Lung (tissue), 16 donors: ENCODE data around the gene PASD1. TPM values are rescaled to one million over a fixed set of nuclear protein-coding genes. Genes with fewer than 3 reads are reported as not detected.

Experiments used
- ATAC-seq: fragments of 200-7000 bp; cut with Tn5 transposase; one replicate; pipeline ENCODE4 v1.9.1; 2020; ENCODE audit warnings: moderate number of reproducible peaks; ENCODE audit not compliant: insufficient read depth, low FRiP score
- DNase-seq, 3 donors: peaks; one replicate each; pipeline ENCODE4 v3.0.0-alpha.2; 2013 to 2017
- H3K27ac ChIP-seq, 2 donors: one replicate each; pipeline ENCODE4 v1.5.1; 2013; ENCODE audit warnings: mild to moderate bottlenecking in 2 of 2, moderate library complexity in 2 of 2, control low read depth in 1 of 2, inconsistent platforms in 1 of 2, low read depth in 1 of 2, low read length in 1 of 2
- H3K27me3 ChIP-seq, 3 donors: one replicate each; pipeline ENCODE4 v1.5.1; 2013; ENCODE audit warnings: low read length in 2 of 3; ENCODE audit not compliant: control insufficient read depth in 3 of 3, insufficient read depth in 3 of 3
- H3K36me3 ChIP-seq, 4 donors: one replicate each; pipeline ENCODE4 v1.5.1; 2013; ENCODE audit warnings: low read length in 4 of 4, mild to moderate bottlenecking in 1 of 4, moderate library complexity in 1 of 4; ENCODE audit not compliant: control insufficient read depth in 4 of 4, insufficient read depth in 4 of 4
- H3K4me1 ChIP-seq, 5 donors: one replicate each; pipeline ENCODE4 v1.5.1; 2013; ENCODE audit warnings: low read length in 5 of 5, mild to moderate bottlenecking in 2 of 5, moderate library complexity in 1 of 5; ENCODE audit not compliant: control insufficient read depth in 5 of 5, insufficient read depth in 5 of 5
- H3K4me3 ChIP-seq: one replicate; pipeline ENCODE4 v1.5.1; 2013; ENCODE audit warnings: mild to moderate bottlenecking, control low read depth, moderate library complexity
- H3K9ac ChIP-seq, 2 donors: one replicate each; pipeline ENCODE4 v1.5.1; 2013; ENCODE audit warnings: low read length in 2 of 2, control low read depth in 1 of 2; ENCODE audit not compliant: insufficient read depth in 1 of 2
- H3K9me3 ChIP-seq, 4 donors: one replicate each; pipeline ENCODE4 v1.5.1; 2013; ENCODE audit warnings: low read length in 3 of 4, mild to moderate bottlenecking in 1 of 4, moderate library complexity in 1 of 4; ENCODE audit not compliant: control insufficient read depth in 4 of 4, insufficient read depth in 3 of 4
- CTCF ChIP-seq: IDR thresholded peaks from 2 replicates; pipeline ENCODE4 v1.5.1; 2012; ENCODE audit warnings: mild to moderate bottlenecking; ENCODE audit errors: control extremely low read depth, extremely low read depth
- WGBS, 2 donors: extraction: QIAGEN DNeasy Blood & Tissue Kit; methylation state at CpG; one replicate each; pipeline ENCODE4 v1.1.7; 2013; 5-methylcytosine and 5-hydroxymethylcytosine counted together
- long read RNA-seq, 5 donors: transcript quantifications; one replicate each; lab custom pipeline, GENCODE V29; 2026
- polyA plus RNA-seq, 2 donors: library from polyadenylated mRNA; stranded (reverse); fragments of 200-250 nt; gene quantifications; one replicate each; pipeline ENCODE4 v1.2.1, GENCODE V29; 2013
- total RNA-seq, 2 donors: library from RNA; depleted of rRNA in 1 of 2; stranded (reverse); fragments of >200 nt in 1 of 2; gene quantifications; one replicate each; pipeline ENCODE4 v1.2.1, GENCODE V29; 2014 to 2021
- donor health status: control.
- donor health status: control.
- donor health status: Bipolar disorder and iron deficiency.
- donor health status: healthy.
- donor health status: DM: yes; HTN: yes; CAD: no.

PASD1 gene
- not detected for total RNA-seq
- polyA plus RNA-seq, result not detected
- long read RNA-seq, donor 1, result 0 reads
- long read RNA-seq, donor 2, result 0 reads
- long read RNA-seq, donor 3, result 0 reads
- long read RNA-seq, donor 4, result 0 reads
- long read RNA-seq, donor 5, result 0 reads

- ATAC-seq (no peak), DNase-seq (no peak)
- no peak within 1 kb of the TSS for H3K4me3 ChIP-seq
- TF ChIP-seq CTCF, result no peak
- no peak within 1 kb of the TSS for H3K9ac ChIP-seq
- H3K27ac ChIP-seq, result no peak within 1 kb of the TSS
- WGBS, 2 donors, result 96 to 97% methylated on average over 10 to 16 of the region's 16 CpGs
- H3K27me3 ChIP-seq, result no peaks in the 10 kb centered on the region
- H3K36me3 ChIP-seq, result no peaks in the 10 kb centered on the region
- no peaks in the 10 kb centered on the region for H3K4me1 ChIP-seq
- peaks cover 0 to 2% (median 0%) of the 10 kb centered on the region in 4 donors for H3K9me3 ChIP-seq
These were observed at the start of gene PASD1 for GRCh38 chrX:151563449-151563848. Gene PASD1, plus strand, starts transcription at chrX:151563675. Its CDS starts 37,879 bp downstream, at chrX:151601554.

- H3K4me1 ChIP-seq, result no peaks in the 10 kb centered on the region
- H3K4me3 ChIP-seq, result no peak overlapping the region
- H3K27me3 ChIP-seq, result peaks cover 0 to 8% (median 0%) of the 10 kb centered on the region in 3 donors
- ATAC-seq (no peak), DNase-seq (no peak)
- no peak overlapping the region for H3K9ac ChIP-seq
- H3K36me3 ChIP-seq, result no peaks in the 10 kb centered on the region
- no peak for TF ChIP-seq CTCF
- peaks cover 0 to 6% (median 2%) of the 10 kb centered on the region in 4 donors for H3K9me3 ChIP-seq
- WGBS, 2 donors, result 78 to 83% methylated on average over 1 to 2 of the region's 2 CpGs
- H3K27ac ChIP-seq, result no peak overlapping the region
These were observed 48.2 kb upstream of the PASD1 start for GRCh38 chrX:151515237-151515636.

GRCh38 chrX:151516538-151517187 lies 46.8 kb upstream of the PASD1 start:
- no peaks in the 10 kb centered on the region for H3K36me3 ChIP-seq
- 74 to 87% methylated on average over 9 to 15 of the region's 15 CpGs for WGBS, 2 donors
- H3K9ac ChIP-seq, result no peak overlapping the region
- DNase-seq (no peak), ATAC-seq (no peak)
- no peaks in the 10 kb centered on the region for H3K4me1 ChIP-seq
- no peak for TF ChIP-seq CTCF
- no peak overlapping the region for H3K4me3 ChIP-seq
- H3K9me3 ChIP-seq, result peaks cover 0 to 6% (median 2%) of the 10 kb centered on the region in 4 donors
- peaks cover 0 to 8% (median 0%) of the 10 kb centered on the region in 3 donors for H3K27me3 ChIP-seq
- no peak overlapping the region for H3K27ac ChIP-seq
